Activated CD4-positive, alpha-beta T cell treated with anti-CD3 and anti-CD28 coated beads for 48 hours (primary cell): ENCODE data around the gene PTPRM.
A peak's percentile ranks its signal among the peaks of the same experiment; 100 is the strongest.

Experiments
- DNase-seq: peaks from one replicate; pipeline ENCODE4 v3.0.0-alpha.2; 2020

Gene PTPRM

GRCh38 chr18:7566567-7567473, at the start of gene PTPRM:
Gene PTPRM (plus strand): TSS chr18:7567316. CDS start chr18:7567819, 503 bp downstream.
- peak; percentile 63 for DNase-seq

DNA sequence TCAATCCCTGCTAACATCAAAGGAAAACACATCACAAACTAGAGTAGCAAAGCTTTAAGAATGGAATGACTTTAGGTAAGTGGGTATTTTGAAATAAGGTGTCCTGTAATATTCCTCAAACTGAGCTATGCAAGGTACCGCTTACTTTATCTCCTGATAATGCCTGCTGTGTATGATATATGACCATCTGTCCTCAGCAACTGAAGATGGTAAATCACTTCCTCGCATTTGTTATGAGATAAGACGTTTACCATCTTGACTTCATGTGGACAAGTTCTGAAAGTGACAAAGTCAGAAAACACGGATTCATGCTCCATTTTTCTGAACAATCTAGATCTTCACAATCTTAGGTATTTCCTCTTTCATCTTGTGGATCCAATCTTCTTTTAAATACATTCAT, 49.3 kb upstream of the PTPRM start:
- DNase-seq: no peak

GRCh38 chr18:7520200-7520785, 46.8 kb upstream of the PTPRM start:
- no peak for DNase-seq

DNA sequence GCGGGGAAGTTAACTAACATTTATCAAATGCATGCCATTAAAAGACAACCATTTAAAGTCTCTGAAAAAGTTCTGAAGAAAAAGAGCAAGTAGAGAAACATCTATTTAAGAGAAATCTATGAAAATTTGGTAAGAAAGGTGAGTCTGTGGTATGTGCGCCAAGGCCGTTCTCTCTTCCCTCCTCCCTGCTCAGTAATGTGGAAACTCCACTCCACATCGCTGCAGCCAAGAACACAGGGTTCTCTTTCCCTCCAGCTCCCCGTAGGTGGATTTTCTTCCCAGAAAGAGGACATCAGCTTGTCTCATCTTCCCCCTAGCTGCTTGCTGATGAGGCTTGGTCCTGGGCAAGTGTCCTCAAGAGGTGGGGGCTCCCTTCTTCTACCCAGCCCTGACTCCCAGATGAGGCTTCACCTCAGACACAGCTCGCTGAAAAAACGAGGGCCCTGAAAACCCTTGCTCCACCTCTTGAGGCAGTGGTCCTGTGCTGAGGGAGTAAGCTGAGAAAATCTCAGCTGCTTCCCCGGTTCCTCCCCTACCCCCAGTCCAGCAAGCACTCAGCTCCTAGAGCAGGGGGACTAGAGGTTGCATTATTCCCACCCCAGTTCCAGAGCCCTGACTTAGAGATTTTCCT, 45.8 kb upstream of the PTPRM start:
- DNase-seq: no peak

DNA sequence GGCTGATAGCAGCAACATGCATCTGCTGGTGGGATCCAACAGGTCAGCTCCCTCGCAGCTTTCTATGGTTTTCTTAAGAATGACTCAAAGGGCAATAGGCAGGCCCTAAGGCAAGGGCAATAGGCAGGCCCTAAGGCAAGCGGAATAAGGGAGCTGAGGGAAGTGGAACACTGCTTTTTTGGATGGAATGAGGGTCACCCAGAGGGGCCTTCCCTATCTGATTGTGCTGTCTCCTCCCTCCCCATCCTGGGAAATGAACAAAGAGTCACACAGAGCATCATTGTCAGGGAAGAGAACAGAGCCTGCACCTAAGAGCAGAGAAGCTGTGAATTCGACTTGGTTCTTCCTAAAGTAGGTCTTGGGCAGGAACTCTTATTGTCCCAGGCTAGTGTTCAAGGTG, 43.3 kb upstream of the PTPRM start:
- DNase-seq: no peak

GRCh38 chr18:7524786-7525185, 42.3 kb upstream of the PTPRM start:
- DNase-seq: no peak

DNA sequence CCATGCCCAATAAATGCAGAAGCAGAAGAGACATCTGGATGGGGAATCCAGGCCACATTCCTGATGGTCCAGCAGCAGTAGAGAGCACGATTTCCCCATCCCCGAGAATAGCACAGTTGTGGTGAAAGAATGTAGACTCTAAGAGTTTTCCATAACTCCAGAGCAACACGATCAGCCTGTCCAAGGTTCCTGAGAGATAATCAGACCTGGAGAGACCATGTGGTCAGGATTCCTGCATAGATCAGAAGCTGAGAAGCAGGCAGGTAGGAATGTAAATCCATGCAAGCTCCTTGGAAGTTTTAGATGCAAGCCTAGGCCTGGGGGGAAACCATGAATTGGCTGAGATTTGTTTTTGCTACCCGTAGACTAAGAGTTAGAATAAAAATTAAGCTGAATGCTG, 34.2 kb upstream of the PTPRM start:
- no peak for DNase-seq

DNA sequence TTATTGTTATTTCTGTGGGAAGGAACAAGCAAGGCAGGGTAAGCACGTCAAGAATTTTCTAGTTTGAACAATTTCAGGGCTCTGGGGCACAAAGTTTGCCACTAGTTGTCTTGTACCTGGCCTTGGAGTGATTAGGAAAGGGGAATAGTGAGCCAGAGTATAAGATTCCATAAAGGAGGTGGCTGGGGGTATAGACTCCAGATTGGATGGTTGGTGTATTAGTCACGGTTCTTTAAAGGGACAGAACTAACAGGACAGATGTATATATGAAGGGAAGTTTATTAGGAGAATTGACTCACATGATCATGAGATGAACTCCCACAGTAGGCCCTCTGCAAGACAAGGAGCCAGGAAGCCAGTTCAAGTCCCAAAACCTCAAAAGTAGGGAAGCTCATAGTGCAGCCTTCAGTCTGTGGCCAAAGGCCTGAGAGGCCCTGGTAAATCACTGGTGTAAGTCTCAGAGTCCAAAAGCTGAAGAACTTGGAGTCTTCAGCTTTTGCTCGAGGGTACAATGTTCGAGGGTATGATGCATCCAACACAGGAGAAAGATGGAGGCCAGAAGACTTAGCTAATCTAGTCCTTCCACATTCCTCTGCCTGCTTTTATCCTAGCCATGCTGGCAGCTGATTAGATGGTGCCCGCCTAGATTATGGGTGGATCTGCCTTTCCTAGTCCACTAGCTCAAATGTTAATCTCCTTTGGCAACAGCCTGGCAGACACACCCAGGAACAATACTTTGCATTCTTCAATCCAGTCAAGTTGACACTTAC, 31.5 kb upstream of the PTPRM start:
- no peak for DNase-seq

DNA sequence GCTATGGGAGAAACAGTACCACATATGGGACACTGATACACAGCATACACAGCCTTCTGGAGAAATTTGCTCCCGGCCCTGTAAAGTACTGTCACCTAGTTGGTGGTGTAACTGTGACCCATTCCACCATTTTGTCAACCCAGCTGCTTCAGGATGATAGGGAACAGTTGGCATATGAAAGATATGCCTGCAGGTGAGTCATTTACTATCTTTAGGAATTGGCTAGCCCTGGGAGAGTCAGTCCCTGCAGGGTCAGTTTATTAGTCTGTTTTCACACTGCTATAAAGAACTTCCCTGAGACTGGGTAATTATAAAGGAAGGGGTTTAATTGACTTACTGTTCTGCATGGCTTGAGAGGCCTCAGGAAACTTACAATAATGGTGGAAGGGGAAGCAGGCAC, 30.0 kb upstream of the PTPRM start:
- no peak for DNase-seq

DNA sequence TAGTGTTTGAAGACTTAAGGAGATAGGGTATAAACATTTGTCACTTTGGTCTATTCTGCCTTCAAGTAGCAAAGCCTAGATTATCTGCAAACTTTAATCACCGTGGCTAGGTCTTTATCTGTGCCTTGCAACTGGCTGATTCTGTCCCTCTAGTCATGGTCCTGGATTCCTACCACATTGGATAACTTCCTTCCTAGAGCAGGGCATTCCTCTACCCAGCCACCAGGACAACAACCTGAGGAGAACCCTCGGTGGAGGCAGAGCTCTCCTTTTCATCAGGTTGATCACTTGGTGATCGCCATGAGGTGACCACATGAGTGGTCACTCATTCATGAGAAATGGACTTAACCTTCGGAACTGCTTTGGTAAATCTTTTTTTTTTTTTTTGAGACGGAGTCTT, 25.3 kb upstream of the PTPRM start:
- no peak for DNase-seq

DNA sequence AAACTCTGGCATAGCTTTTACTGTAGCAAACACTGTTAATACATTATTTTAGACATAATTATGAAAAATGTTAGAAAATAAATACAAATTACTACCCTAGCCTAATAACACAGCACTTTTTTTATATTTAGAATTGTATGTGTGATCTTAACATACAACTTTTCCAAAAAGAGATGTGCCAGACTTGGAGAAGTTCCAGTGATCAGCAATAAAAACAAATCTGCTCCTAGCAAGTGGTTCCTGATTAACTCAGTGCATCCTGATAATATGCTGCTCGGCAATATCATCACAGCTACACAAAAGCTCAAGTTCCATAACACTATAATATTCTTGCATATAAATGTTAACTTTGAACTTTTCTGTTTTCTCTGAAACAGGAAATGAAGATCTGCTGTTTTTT, 22.4 kb upstream of the PTPRM start:
- no peak for DNase-seq

GRCh38 chr18:7545734-7546133, 21.4 kb upstream of the PTPRM start:
- no peak for DNase-seq

- no peak for DNase-seq
Observed at GRCh38 chr18:7548221-7548620, 18.9 kb upstream of the PTPRM start.

DNA sequence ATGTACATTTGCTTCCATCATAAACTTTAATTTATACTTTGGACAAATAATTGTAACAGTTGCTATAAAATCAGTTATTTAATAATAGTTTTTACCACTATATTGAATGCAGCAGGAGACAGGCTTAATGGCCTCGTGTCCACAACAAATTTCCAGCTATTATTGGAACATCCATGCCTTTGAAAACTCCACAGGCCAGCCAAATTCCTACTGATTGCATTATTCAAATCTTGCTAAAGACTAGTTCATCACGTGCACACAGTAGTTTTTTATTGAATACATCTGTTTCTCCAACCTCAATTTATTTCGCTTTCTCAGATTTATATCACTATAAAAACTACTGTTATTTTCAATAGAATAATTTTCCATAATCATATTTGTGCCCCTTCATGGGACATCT, 18.4 kb upstream of the PTPRM start:
- DNase-seq: no peak

GRCh38 chr18:7557973-7558372, 9.1 kb upstream of the PTPRM start:
- no peak for DNase-seq

GRCh38 chr18:7558769-7559168, 8.3 kb upstream of the PTPRM start:
- no peak for DNase-seq

- no peak for DNase-seq
Observed at GRCh38 chr18:7559709-7560319, 7.3 kb upstream of the PTPRM start.

DNA sequence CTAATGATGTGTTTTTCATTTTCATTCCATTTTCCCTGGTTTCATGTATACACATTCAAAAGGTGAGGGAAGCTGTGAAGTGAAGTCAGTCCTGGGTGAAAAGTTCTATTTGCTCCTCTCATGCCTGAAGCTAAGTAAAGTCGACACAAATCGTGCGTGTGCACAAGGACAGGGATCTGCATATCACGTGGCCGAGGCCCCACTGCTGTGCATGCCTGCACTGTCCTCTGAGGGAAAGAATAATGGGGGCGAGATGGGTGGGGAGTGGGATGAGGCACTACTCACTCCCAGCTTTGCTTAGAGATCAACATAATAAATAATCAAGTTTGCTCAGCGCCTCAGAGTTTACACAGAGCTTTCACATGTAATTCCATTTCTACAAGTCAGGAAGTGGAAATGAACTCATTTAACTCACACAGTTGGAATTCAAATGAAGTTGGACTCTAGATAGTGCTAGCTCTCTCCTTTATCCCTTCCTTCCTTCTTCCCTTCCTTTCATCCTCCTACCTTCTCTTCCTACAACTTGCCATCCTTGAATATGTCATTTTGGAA, 5.1 kb upstream of the PTPRM start:
- no peak for DNase-seq

- no peak for DNase-seq
Observed at GRCh38 chr18:7562491-7562890, 4.6 kb upstream of the PTPRM start.

- no peak for DNase-seq
Observed at GRCh38 chr18:7565677-7566076, 1.4 kb upstream of the PTPRM start.

DNA sequence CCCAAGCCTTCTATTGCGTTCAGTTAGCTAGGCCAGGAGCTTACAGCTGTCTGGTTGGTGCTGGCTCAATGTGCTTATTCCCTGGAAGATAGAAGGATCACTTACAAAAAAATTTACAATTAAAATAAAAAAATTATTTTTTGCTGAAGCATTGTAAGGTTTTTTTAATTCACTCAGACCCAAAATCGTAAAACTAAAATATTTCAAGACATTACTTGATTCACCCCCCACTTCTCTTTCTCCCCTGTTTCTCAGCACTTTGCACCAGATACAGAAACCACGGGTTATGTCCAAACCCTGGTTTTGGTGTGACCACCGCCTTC, 911 bp upstream of the PTPRM start:
- no peak for DNase-seq
